ENCODE results near the gene CDH16. TPM values are rescaled to one million over a fixed set of nuclear protein-coding genes. Genes with fewer than 3 reads are reported as not detected.

CDH16 gene
- total RNA-seq, 4 donors from 2014 or later, result 11.3 to 19.5 (median 15.4) TPM; not detected in 1

DNA sequence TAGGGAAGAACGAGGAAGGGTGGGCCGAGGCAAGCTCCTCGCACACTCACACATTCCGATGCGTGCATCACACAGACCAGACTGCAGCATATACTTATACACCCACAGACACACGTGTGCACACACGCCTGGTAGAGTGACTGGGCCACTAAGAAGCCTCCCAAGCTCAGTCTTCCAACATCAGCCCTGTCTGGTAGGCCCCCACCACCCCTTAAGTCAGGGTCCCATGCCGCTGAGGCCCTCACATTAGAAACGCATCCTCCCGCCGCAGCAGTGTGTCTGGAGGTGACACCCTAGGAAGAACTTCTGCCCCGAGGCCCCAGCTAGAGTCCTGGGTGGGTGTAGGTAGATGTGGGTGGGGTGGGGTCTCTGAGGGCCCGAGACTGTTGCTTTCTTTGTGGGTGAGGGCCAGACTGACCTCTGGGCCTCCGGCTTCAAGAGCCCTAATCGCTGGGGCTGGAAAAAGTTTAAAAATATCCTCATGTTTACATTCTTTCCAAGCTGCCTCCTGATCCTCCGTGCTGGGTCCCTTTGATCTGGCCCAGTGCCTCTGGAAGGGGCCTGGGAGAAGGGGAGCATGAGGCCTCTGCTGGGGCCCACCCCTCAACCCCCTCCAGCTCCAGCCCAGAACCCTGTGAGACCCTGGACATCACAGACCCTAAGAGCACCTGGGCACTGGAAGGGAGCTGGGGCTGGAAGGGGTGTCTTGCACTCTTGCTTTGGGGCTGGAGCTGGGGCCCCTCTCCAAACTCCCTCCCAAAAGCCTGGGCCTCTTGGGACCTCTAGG, 13.6 kb downstream of the CDH16 start:
- Histone ChIP-seq H3K4me1 (peaks cover 0 to 34% (median 1%) of the 10 kb centered on the region in 4 donors), H3K27ac (peak overlapping the region; percentile 7 to 77 (median 43)), H3K27me3 (no peaks in the 10 kb centered on the region), H3K9me3 (no peaks in the 10 kb centered on the region), H3K4me3 (no peak overlapping the region), H3K36me3 (no peaks in the 10 kb centered on the region)
- TF ChIP-seq, protein P1, sequence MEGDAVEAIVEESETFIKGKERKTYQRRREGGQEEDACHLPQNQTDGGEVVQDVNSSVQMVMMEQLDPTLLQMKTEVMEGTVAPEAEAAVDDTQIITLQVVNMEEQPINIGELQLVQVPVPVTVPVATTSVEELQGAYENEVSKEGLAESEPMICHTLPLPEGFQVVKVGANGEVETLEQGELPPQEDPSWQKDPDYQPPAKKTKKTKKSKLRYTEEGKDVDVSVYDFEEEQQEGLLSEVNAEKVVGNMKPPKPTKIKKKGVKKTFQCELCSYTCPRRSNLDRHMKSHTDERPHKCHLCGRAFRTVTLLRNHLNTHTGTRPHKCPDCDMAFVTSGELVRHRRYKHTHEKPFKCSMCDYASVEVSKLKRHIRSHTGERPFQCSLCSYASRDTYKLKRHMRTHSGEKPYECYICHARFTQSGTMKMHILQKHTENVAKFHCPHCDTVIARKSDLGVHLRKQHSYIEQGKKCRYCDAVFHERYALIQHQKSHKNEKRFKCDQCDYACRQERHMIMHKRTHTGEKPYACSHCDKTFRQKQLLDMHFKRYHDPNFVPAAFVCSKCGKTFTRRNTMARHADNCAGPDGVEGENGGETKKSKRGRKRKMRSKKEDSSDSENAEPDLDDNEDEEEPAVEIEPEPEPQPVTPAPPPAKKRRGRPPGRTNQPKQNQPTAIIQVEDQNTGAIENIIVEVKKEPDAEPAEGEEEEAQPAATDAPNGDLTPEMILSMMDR (IDR thresholded peaks at IDR 0.05), result no peak
- TF ChIP-seq POLR2A (IDR thresholded peaks at IDR 0.05), result no peak
- DNase-seq, result peak in 1 of 3 donors; percentile 38

DNA sequence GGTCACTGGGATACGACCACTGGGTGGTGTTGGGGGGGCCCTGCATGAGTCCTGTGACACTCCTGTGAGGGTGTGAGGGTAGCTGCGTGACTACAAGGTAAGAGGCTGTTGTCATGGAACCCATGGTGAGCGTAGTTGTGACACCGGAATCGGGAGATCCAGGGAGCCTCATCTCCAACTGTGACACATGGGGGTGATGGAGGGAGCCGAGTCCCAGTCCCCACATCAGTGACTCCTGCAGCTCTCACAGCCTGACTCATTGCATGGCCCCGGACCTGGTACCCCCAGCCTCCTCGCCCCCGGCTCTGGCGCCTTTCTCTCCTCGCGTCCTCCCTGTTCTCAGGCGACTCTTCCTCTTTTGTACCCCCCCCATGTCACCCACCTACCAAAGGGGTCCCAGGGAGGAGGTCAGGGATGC, 14.2 kb downstream of the CDH16 start:
- no peaks in the 10 kb centered on the region for H3K9me3 ChIP-seq
- peak overlapping the region in 3 of 4 donors; percentile 31 to 77 (median 48) for H3K27ac ChIP-seq
- TF ChIP-seq POLR2A (IDR thresholded peaks at IDR 0.05), result no peak
- TF ChIP-seq, protein P1 (IDR thresholded peaks at IDR 0.05), result no peak
- H3K36me3 ChIP-seq, result no peaks in the 10 kb centered on the region
- no peaks in the 10 kb centered on the region for H3K27me3 ChIP-seq
- peaks cover 0 to 40% (median 5%) of the 10 kb centered on the region in 4 donors for H3K4me1 ChIP-seq
- H3K4me3 ChIP-seq, result no peak overlapping the region
- DNase-seq, result peak in 1 of 3 donors; percentile 30

DNA sequence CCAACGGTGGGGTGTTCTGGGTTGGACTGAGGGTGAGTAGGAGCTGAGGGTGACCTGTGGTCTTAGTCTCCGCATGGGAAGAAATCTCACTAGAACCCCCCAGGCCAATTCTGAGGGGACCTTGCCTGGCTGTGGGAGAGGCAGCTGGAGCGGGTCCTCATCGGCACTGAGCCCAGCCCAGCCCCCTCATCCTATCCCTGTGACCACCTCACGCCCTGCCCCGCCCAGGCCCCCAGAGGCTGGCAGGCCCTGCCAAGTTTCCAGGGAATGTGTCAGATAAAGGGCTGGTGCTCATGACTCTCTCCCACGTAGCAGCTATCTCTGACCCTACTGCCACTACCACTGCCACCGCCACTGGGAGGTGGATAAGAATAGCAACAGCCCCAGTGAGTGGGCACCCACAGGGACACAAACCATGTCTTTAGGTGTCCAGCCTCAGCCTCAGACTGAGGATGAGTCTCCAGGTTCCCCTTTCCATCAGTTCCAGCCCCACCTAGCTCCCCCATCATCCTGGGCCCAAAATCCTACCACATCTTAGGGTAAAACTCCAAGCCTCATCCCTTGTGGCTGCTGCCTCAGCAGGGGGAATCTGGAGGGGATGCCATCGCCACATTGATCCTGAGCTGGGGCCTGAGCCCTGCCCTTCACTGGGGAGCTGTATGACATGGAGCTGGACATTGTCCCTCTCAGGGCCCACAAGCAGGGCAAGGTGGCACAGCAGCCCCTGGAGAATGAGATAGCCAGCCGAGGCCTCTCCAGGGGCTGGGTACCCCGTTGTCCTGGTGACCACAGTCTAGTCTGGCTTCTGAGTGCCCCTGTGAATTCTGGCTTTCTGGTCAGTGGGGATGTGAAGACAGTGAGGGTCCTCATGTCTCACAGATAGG, 14.9 kb downstream of the CDH16 start:
- TF ChIP-seq, protein P1 (IDR thresholded peaks at IDR 0.05), result no peak
- TF ChIP-seq POLR2A (IDR thresholded peaks at IDR 0.05), result no peak
- no peaks in the 10 kb centered on the region for H3K9me3 ChIP-seq
- no peaks in the 10 kb centered on the region for H3K27me3 ChIP-seq
- H3K4me1 ChIP-seq, result peaks cover 0 to 44% (median 7%) of the 10 kb centered on the region in 4 donors
- H3K4me3 ChIP-seq, result no peak overlapping the region
- H3K36me3 ChIP-seq, result no peaks in the 10 kb centered on the region
- H3K27ac ChIP-seq, result peak overlapping the region in 3 of 4 donors; percentile 31 to 77 (median 48)
- no peak for DNase-seq

DNA sequence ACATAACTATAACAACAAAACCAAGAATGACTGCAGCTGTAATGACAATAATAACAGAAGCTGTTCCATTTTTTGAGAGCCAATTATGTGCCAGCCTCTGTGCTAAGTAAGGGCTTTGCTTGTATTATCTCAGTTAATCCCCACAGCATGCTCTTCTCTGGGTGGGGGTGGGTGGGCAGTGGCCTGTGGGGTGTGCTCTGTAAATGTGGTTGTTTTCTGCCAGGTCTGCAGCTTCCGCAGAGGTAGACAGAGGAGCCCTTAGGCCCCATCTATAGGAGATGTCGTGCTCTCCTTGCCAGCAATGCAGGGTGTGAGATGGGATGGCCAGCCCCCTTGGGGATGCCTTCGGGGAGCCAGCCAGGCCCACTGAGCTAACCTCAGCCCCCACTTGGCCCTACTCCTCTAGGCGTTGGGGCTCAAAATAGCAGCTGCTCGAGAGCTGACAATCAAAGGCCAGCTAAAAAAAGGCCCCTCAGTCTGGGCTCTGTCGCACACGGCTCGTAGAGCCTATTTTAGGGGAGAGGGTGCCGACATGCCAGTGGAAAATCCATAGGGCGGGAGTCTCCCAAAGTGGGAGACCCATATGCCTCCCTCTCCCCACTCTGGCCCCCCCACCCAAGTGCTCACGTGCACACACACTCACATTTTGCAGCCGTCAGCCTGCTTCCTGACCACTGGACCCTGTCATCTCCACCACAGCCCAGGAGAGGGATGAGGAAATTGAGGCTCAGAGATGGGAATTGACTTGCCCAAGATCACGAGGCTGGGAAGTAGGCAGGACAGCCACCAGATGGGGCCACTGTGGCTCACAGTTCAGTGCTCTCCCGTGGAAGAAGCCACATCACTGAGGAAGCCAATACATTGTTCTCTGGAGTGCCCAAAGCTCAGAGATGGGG, 15.8 kb downstream of the CDH16 start:
- H3K27ac ChIP-seq, result peak overlapping the region in 3 of 4 donors; percentile 25 to 54 (median 48)
- DNase-seq, result no peak
- TF ChIP-seq POLR2A (IDR thresholded peaks at IDR 0.05), result no peak
- TF ChIP-seq, protein P1 (IDR thresholded peaks at IDR 0.05), result peak in 1 of 6 experiments; percentile 21

DNA sequence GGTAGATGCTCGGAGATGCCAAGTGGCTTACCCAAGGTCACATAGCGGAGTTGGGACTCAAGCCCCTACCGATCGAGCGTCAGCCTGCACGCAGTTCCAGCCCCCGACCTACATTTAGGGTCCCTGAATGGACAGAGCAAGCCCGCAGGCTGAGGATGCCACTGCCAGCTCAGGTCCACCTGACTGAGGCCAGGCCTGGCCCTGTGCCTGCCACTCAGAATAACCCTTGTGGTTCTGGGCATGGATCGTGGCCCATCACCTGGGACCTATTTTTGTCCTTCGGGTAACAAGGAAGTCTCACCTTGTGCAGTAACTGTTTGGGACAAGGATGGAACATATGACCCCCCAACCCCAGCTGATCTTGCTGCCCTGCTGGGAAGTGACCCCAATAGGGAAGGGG, 17.1 kb downstream of the CDH16 start:
- TF ChIP-seq POLR2A (IDR thresholded peaks at IDR 0.05), result no peak
- TF ChIP-seq, protein P1 (IDR thresholded peaks at IDR 0.05), result no peak
- no peaks in the 10 kb centered on the region for H3K27me3 ChIP-seq
- peak overlapping the region; percentile 67 to 85 (median 78) for H3K27ac ChIP-seq
- H3K4me3 ChIP-seq, result no peak overlapping the region
- H3K9me3 ChIP-seq, result no peaks in the 10 kb centered on the region
- DNase-seq, result no peak
- no peaks in the 10 kb centered on the region for H3K36me3 ChIP-seq
- H3K4me1 ChIP-seq, result peaks cover 0 to 52% (median 7%) of the 10 kb centered on the region in 4 donors

More for the DNA sequence above, 15.8 kb downstream of the CDH16 start:
- H3K36me3 ChIP-seq, result no peaks in the 10 kb centered on the region
- no peak overlapping the region for H3K4me3 ChIP-seq
- H3K4me1 ChIP-seq, result peaks cover 0 to 44% (median 7%) of the 10 kb centered on the region in 4 donors
- no peaks in the 10 kb centered on the region for H3K9me3 ChIP-seq
- H3K27me3 ChIP-seq, result no peaks in the 10 kb centered on the region
